Astrocyte of the cerebellum (primary cell): ENCODE measurements around the gene ASB3.

Experiments
- DNase-seq: peaks from one replicate; pipeline ENCODE4 v3.0.0-alpha.2; 2011; ENCODE audit warnings: low read depth
- H3K4me3 ChIP-seq: 2 replicates; pipeline ENCODE4 v1.5.1; 2011; ENCODE audit warnings: mild to moderate bottlenecking, low read depth, low read length, moderate library complexity
- CTCF ChIP-seq: IDR thresholded peaks from 2 replicates; pipeline ENCODE4 v1.5.1; 2012; ENCODE audit warnings: low read length, low read depth, moderate library complexity, mild to moderate bottlenecking; ENCODE audit errors: missing control alignments
- in situ Hi-C: cut with HindIII; loops from 2 replicates; pipeline ENCODE4 v1.10.0; 2017; ENCODE audit warnings: low sequenced_read_pairs

Gene ASB3

GRCh38 chr2:53652131-53652530, 134.6 kb downstream of the ASB3 start:
- H3K4me3 ChIP-seq: no peak overlapping the region
- no peak for DNase-seq
- no peak for TF ChIP-seq CTCF
- in situ Hi-C loops: no loop called here

- in situ Hi-C loops: no loop called here
- no peak overlapping the region for H3K4me3 ChIP-seq
- no peak for DNase-seq
- no peak for TF ChIP-seq CTCF
These were observed 140.0 kb downstream of the ASB3 start for GRCh38 chr2:53646788-53647187.

- in situ Hi-C loops: no loop called here
- no peak for TF ChIP-seq CTCF
- no peak overlapping the region for H3K4me3 ChIP-seq
- no peak for DNase-seq
These were observed 145.5 kb downstream of the ASB3 start for GRCh38 chr2:53641290-53641689.

GRCh38 chr2:53640466-53640865, 146.3 kb downstream of the ASB3 start:
- no peak for TF ChIP-seq CTCF
- H3K4me3 ChIP-seq: no peak overlapping the region
- DNase-seq: no peak
- in situ Hi-C loops: no loop called here

- peak; percentile 27 for DNase-seq
- no peak for TF ChIP-seq CTCF
- in situ Hi-C loops: no loop called here
- no peak overlapping the region for H3K4me3 ChIP-seq
These were observed 150.2 kb downstream of the ASB3 start for GRCh38 chr2:53636596-53636995.

GRCh38 chr2:53636109-53636508, 150.6 kb downstream of the ASB3 start:
- in situ Hi-C loops: no loop called here
- DNase-seq: no peak
- TF ChIP-seq CTCF: no peak
- no peak overlapping the region for H3K4me3 ChIP-seq

GRCh38 chr2:53635694-53636093, 151.1 kb downstream of the ASB3 start:
- in situ Hi-C loops: no loop called here
- TF ChIP-seq CTCF: no peak
- H3K4me3 ChIP-seq: no peak overlapping the region
- no peak for DNase-seq
